ENCODE data around the gene NCLN. TPM values are rescaled to one million over a fixed set of nuclear protein-coding genes. Genes with fewer than 3 reads are reported as not detected.

The NCLN gene
- total RNA-seq, 2 experiments from 2014 or later = 49.6 to 51.9 TPM

- Histone ChIP-seq H3K27me3 (ENCODE audit: control insufficient read depth in 1 of 2, insufficient read depth in 2 of 2, low read length in 2 of 2) (peaks cover 3 to 6% of the 10 kb centered on the region in 2 experiments), H3K4me3 (ENCODE audit: low read length) (no peak overlapping the region), H3K36me3 (ENCODE audit: insufficient read depth, low read length) (no peaks in the 10 kb centered on the region), H3K27ac (ENCODE audit: low read depth in 1 of 2, low read length in 2 of 2) (no peak overlapping the region), H3K9me3 (ENCODE audit: control insufficient read depth in 1 of 2, insufficient read depth in 1 of 2, low read length in 2 of 2) (peaks cover 0 to 9% of the 10 kb centered on the region in 2 experiments), H3K4me1 (ENCODE audit: insufficient read depth, low read length) (no peaks in the 10 kb centered on the region)
- no peak for DNase-seq
- ATAC-seq (ENCODE audit: poor library complexity) = no peak
- CTCF ChIA-PET = no interaction called here
- POLR2A ChIA-PET = no interaction called here
- Mint-ChIP-seq H3K36me3 (ENCODE audit: low read depth) (no peaks in the 10 kb centered on the region), H3K27ac (no peak overlapping the region), H3K4me1 (ENCODE audit: low read depth) (no peaks in the 10 kb centered on the region), H3K9me3 (no peaks in the 10 kb centered on the region), H3K27me3 (no peaks in the 10 kb centered on the region), H3K4me3 (no peak overlapping the region)
- intact Hi-C loops (cut with DNase I, micrococcal nuclease) = no loop called here
- TF ChIP-seq CTCF (IDR thresholded peaks at IDR 0.05) = no peak
Observed at GRCh38 chr19:3245050-3245449, 59.3 kb downstream of the NCLN start.

- Mint-ChIP-seq H3K4me3 (no peak overlapping the region), H3K27me3 (peaks cover 11% of the 10 kb centered on the region), H3K4me1 (ENCODE audit: low read depth) (no peaks in the 10 kb centered on the region), H3K27ac (no peak overlapping the region), H3K36me3 (ENCODE audit: low read depth) (no peaks in the 10 kb centered on the region), H3K9me3 (no peaks in the 10 kb centered on the region)
- ChIA-PET POLR2A (no interaction called here), CTCF (no interaction called here)
- Histone ChIP-seq H3K36me3 (ENCODE audit: insufficient read depth, low read length) (no peaks in the 10 kb centered on the region), H3K4me1 (ENCODE audit: insufficient read depth, low read length) (no peaks in the 10 kb centered on the region), H3K27ac (ENCODE audit: low read depth in 1 of 2, low read length in 2 of 2) (no peak overlapping the region), H3K9me3 (ENCODE audit: control insufficient read depth in 1 of 2, insufficient read depth in 1 of 2, low read length in 2 of 2) (peaks cover 9 to 12% of the 10 kb centered on the region in 2 experiments), H3K27me3 (ENCODE audit: control insufficient read depth in 1 of 2, insufficient read depth in 2 of 2, low read length in 2 of 2) (peaks cover 3 to 10% of the 10 kb centered on the region in 2 experiments), H3K4me3 (ENCODE audit: low read length) (no peak overlapping the region)
- no peak for ATAC-seq (ENCODE audit: poor library complexity)
- no peak for DNase-seq
- no peak for TF ChIP-seq CTCF (IDR thresholded peaks at IDR 0.05)
- intact Hi-C loops (cut with DNase I, micrococcal nuclease) = no loop called here
Observed at GRCh38 chr19:3248728-3249326, 63.1 kb downstream of the NCLN start.

- Mint-ChIP-seq H3K9me3 (no peaks in the 10 kb centered on the region), H3K27me3 (peaks cover 11% of the 10 kb centered on the region), H3K27ac (no peak overlapping the region), H3K4me1 (ENCODE audit: low read depth) (no peaks in the 10 kb centered on the region), H3K36me3 (ENCODE audit: low read depth) (no peaks in the 10 kb centered on the region), H3K4me3 (no peak overlapping the region)
- TF ChIP-seq CTCF (IDR thresholded peaks at IDR 0.05) = no peak
- CTCF ChIA-PET = interaction anchor here (1.5 kb wide), 1 partner anchor 26 kb away, joined by 3 read pairs; no protein-coding TSS in a partner anchor
- Histone ChIP-seq H3K4me1 (ENCODE audit: insufficient read depth, low read length) (no peaks in the 10 kb centered on the region), H3K27ac (ENCODE audit: low read depth in 1 of 2, low read length in 2 of 2) (no peak overlapping the region), H3K9me3 (ENCODE audit: control insufficient read depth in 1 of 2, insufficient read depth in 1 of 2, low read length in 2 of 2) (peaks cover 9 to 12% of the 10 kb centered on the region in 2 experiments), H3K4me3 (ENCODE audit: low read length) (no peak overlapping the region), H3K27me3 (ENCODE audit: control insufficient read depth in 1 of 2, insufficient read depth in 2 of 2, low read length in 2 of 2) (peaks cover 3 to 10% of the 10 kb centered on the region in 2 experiments), H3K36me3 (ENCODE audit: insufficient read depth, low read length) (no peaks in the 10 kb centered on the region)
- POLR2A ChIA-PET = no interaction called here
- no peak for ATAC-seq (ENCODE audit: poor library complexity)
- peak in 1 of 14 experiments; percentile 47 for DNase-seq
- intact Hi-C loops (cut with DNase I, micrococcal nuclease) = no loop called here
Observed at GRCh38 chr19:3249408-3249807, 63.7 kb downstream of the NCLN start.

Measured in CD4-positive, alpha-beta T cell (primary cell).